Measurements from ENCODE around the gene UTP25. TPM values are rescaled to one million over a fixed set of nuclear protein-coding genes. Genes with fewer than 3 reads are reported as not detected.

UTP25 gene
- total RNA-seq (2021) (4.8 to 5.5 TPM (median 5.3 TPM) in 3 replicates), Bru-seq, nascent RNA (percentile 83 among the genes with signal in this experiment)
- long read RNA-seq, experiment 1, full-length matches to known transcripts: 68 of 95 reads
- long read RNA-seq, experiment 1, partial matches to known transcripts: 8 of 95 reads
- long read RNA-seq, experiment 1, other reads (novel, unspliced or antisense): 19 of 95 reads
- long read RNA-seq, experiment 2, full-length matches to known transcripts: 6 of 14 reads
- long read RNA-seq, experiment 2, partial matches to known transcripts: 5 of 14 reads
- long read RNA-seq, experiment 2, other reads (novel, unspliced or antisense): 3 of 14 reads
- long read RNA-seq, experiment 3, full-length matches to known transcripts: 10 of 12 reads
- long read RNA-seq, experiment 3, partial matches to known transcripts: 0 of 12 reads
- long read RNA-seq, experiment 3, other reads (novel, unspliced or antisense): 2 of 12 reads

GRCh38 chr1:209827384-209828262, at the start of gene UTP25:
Gene UTP25, plus strand, starts transcription at chr1:209827972. Its CDS starts 92 bp downstream, at chr1:209828064.
- ChIA-PET CTCF (interaction anchor here (0.5 to 2.2 kb wide), 14 partner anchors 8 to 484 kb away, joined by 3 to 10 read pairs (median 4); partner anchors contain the start of genes C1orf74 and IRF6), POLR2A (interaction anchor here (0.6 to 1.0 kb wide), 2 partner anchors 22 to 130 kb away, joined by 3 read pairs; partner anchors contain the start of gene IRF6)
- H3K27ac Mint-ChIP-seq: peak within 1 kb of the TSS; percentile 91
- TF ChIP-seq GABPB1 (CRISPR knock-in tag; IDR thresholded peaks at IDR 0.05): peak; percentile 76
- peak; percentile 84 for TF ChIP-seq TEAD1 (CRISPR knock-in tag; IDR thresholded peaks at IDR 0.05)
- TF ChIP-seq USF1 (CRISPR knock-in tag; IDR thresholded peaks at IDR 0.05): peak; percentile 93
- no peak for TF ChIP-seq ZNF263 (CRISPR knock-in tag; IDR thresholded peaks at IDR 0.05; ENCODE audit: low read depth)
- TF ChIP-seq ZNF425 (CRISPR knock-in tag; conservative IDR thresholded peaks at IDR 0.05): no peak
- TF ChIP-seq CTCF (IDR thresholded peaks at IDR 0.05): peak; percentile 38; the same call in 1 of the 2 replicates
- TF ChIP-seq ETV6 (CRISPR knock-in tag; IDR thresholded peaks at IDR 0.05): peak; percentile 87; the same call in 1 of the 2 replicates
- TF ChIP-seq ZNF532 (CRISPR knock-in tag; IDR thresholded peaks at IDR 0.05; ENCODE audit: borderline replicate concordance): no peak
- TF ChIP-seq ZNF281 (CRISPR knock-in tag; IDR thresholded peaks at IDR 0.05): 0 out of 2 replicates have a peak, but pooled peaks have one; percentile 22
- TF ChIP-seq FOXK1 (CRISPR knock-in tag; IDR thresholded peaks at IDR 0.05): peak; percentile 100
- peak; percentile 99 for TF ChIP-seq MAX (CRISPR knock-in tag; IDR thresholded peaks at IDR 0.05)
- TF ChIP-seq SP1 (CRISPR knock-in tag; conservative IDR thresholded peaks at IDR 0.05): peak; percentile 65; the same call in 1 of the 2 replicates
- peak; percentile 92 for TF ChIP-seq USF2 (CRISPR knock-in tag; IDR thresholded peaks at IDR 0.05)
- TF ChIP-seq ARID4B (CRISPR knock-in tag; IDR thresholded peaks at IDR 0.05; ENCODE audit: borderline replicate concordance): peak; percentile 96

More at GRCh38 chr1:209827384-209828262, at the start of gene UTP25:
- H3K4me3 Mint-ChIP-seq: peak within 1 kb of the TSS; percentile 93
- peaks cover 4% of the 10 kb centered on the region; the same call in 1 of the 2 replicates for H3K27me3 Mint-ChIP-seq (ENCODE audit: low read depth)
- DNase-seq (ENCODE audit: low spot score) (peak; percentile 92), ATAC-seq (peak; percentile 86)
- H3K4me1 Mint-ChIP-seq: peaks cover 10% of the 10 kb centered on the region
- H3K9me3 Mint-ChIP-seq: no peaks in the 10 kb centered on the region
- peaks cover 16% of the 10 kb centered on the region for H3K36me3 Mint-ChIP-seq
